Small intestine (tissue), 7 donors: ENCODE data around the gene TNS1. TPM values are rescaled to one million over a fixed set of nuclear protein-coding genes. Genes with fewer than 3 reads are reported as not detected.

Experiments used
- DNase-seq, 2 donors: peaks; one replicate each; pipeline versions ENCODE4 v3.0.0 to v3.0.0-alpha.2; 2013
- FAIRE-seq: peaks from 2 replicates; lab custom pipeline; 2012; peaks lifted over from hg19 to GRCh38; lab: Jason Lieb, UNC
- H3K27ac ChIP-seq, 3 donors: one replicate each; pipeline ENCODE4 v1.5.1; 2013; ENCODE audit warnings: low read length in 2 of 3, mild to moderate bottlenecking in 2 of 3, control low read depth in 1 of 3, inconsistent platforms in 1 of 3, low read depth in 1 of 3, moderate library complexity in 1 of 3
- H3K27me3 ChIP-seq, 3 donors: one replicate each; pipeline ENCODE4 v1.6.1; 2013; ENCODE audit warnings: low read length in 3 of 3, inconsistent platforms in 1 of 3; ENCODE audit not compliant: control insufficient read depth in 3 of 3, insufficient read depth in 3 of 3
- H3K36me3 ChIP-seq, 3 donors: one replicate each; pipeline ENCODE4 v1.6.1; 2013; ENCODE audit warnings: low read length in 3 of 3, inconsistent platforms in 1 of 3, low read depth in 1 of 3, mild to moderate bottlenecking in 1 of 3, moderate library complexity in 1 of 3; ENCODE audit not compliant: control insufficient read depth in 3 of 3, insufficient read depth in 2 of 3
- H3K4me1 ChIP-seq, 3 donors: one replicate each; pipeline ENCODE4 v1.6.1; 2013; ENCODE audit warnings: low read length in 2 of 3, inconsistent platforms in 1 of 3, low read depth in 1 of 3, mild to moderate bottlenecking in 1 of 3, moderate library complexity in 1 of 3; ENCODE audit not compliant: control insufficient read depth in 3 of 3, insufficient read depth in 2 of 3
- H3K4me3 ChIP-seq, 3 donors: one replicate each; pipeline ENCODE4 v1.5.1; 2013; ENCODE audit warnings: low read length in 3 of 3, control low read depth in 1 of 3, inconsistent platforms in 1 of 3, low read depth in 1 of 3, mild to moderate bottlenecking in 1 of 3, moderate library complexity in 1 of 3
- H3K9me3 ChIP-seq, 2 donors: one replicate each; pipeline ENCODE4 v1.6.1; 2013; ENCODE audit warnings: low read depth in 1 of 2, low read length in 1 of 2; ENCODE audit not compliant: control insufficient read depth in 2 of 2, insufficient read depth in 1 of 2
- WGBS, 3 donors: extraction: QIAGEN DNeasy Blood & Tissue Kit; methylation state at CpG; one replicate each; pipeline ENCODE4 v1.1.7; 2013; 5-methylcytosine and 5-hydroxymethylcytosine counted together
- polyA plus RNA-seq, 4 donors: library from polyadenylated mRNA; stranded (reverse) in 3 of 4; unstranded in 1 of 4; fragments of 200-250 nt in 3 of 4; fragments of 120-200 nt in 1 of 4; gene quantifications; one replicate each; pipeline versions ENCODE4 v1.2.1 to v1.2.3, GENCODE V29; 2013
- donor health status: healthy with polysubstance abuse.
- donor health status: control.
- donor health status: control.
- donor health status: Bipolar disorder and iron deficiency.
- donor health status: healthy.

Gene TNS1
- polyA plus RNA-seq, 4 donors = 1.3 to 52.1 (median 9.8) TPM

DNA sequence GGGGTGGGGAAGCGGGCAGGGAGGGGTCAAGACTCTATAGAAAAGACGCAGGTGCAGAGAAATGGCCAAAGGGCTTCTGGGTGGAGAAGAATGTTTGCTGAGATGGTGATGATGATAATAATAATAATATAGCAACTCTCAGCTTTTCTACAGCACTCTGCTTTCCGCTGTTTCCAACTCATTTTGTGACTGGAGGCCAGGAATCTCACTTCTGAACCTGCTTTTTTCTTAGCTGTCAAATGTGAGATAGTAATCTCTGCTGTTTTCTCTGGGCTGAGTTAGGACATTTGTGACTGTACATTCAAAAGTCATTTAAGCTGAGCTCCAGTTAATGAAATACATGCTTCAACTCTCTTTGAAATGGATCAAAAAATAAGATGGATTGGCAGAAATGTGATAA, 58.4 kb downstream of the TNS1 start:
- no peak for DNase-seq
- FAIRE-seq = no peak
- no peak overlapping the region for H3K4me3 ChIP-seq
- H3K27ac ChIP-seq = peak overlapping the region in 1 of 3 donors; percentile 84
- peaks cover 0 to 32% (median 0%) of the 10 kb centered on the region in 3 donors for H3K4me1 ChIP-seq
- peaks cover 0 to 2% (median 0%) of the 10 kb centered on the region in 3 donors for H3K36me3 ChIP-seq
- H3K27me3 ChIP-seq = no peaks in the 10 kb centered on the region
- 30 to 55% (median 47%) methylated on average over 3 of the region's 3 CpGs for WGBS, 3 donors
- no peaks in the 10 kb centered on the region for H3K9me3 ChIP-seq

DNA sequence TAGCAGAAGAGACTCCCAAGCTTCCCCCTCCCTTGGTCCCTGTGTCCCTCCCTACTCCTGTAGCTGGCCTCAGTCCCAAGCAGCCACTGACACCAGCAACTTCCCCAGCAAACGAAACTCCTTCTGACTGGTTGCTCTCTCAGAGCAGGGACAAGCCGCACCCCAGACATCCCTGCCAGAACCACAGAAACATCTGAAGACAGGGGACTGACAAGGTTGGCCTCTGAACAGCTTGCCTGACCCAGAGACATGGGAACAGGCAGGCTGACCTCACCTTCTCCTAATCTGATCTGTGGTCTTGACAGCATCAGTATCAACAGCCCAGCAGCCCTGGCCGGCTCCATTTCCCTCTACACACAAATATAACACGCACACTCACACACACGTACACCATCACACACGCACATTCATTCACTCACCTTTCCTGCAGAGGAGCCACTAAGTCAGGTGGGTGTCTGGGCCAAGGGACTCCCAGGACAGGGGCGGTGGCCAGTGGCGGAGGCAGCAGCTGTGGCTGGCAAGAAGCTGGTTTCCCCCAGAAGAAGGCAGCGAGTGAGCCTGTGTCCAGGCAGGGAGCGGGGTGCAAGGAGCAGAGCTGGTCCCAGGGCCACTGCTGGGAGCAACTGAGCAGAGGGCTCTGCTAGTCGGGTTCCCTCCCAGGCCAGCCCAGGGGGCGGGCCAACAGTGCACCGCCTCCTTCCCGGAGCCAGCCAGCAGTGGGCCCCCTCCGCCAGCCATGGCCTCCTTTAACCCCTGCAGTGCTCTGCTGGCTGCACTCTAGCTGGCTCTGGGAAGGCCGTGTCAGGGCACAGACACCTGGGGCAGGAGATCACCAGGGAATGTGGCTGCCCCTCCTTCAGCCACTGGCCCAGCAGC, 59.1 kb downstream of the TNS1 start:
- peaks cover 0 to 2% (median 0%) of the 10 kb centered on the region in 3 donors for H3K36me3 ChIP-seq
- WGBS, 3 donors = 3 to 10% (median 8%) methylated on average over 16 of the region's 16 CpGs
- no peaks in the 10 kb centered on the region for H3K9me3 ChIP-seq
- DNase-seq (peak; percentile 27 to 90), FAIRE-seq (no peak)
- peak overlapping the region; percentile 19 to 43 (median 39) for H3K4me3 ChIP-seq
- peak overlapping the region in 2 of 3 donors; percentile 60 to 84 for H3K27ac ChIP-seq
- no peaks in the 10 kb centered on the region for H3K27me3 ChIP-seq
- H3K4me1 ChIP-seq = peaks cover 0 to 32% (median 0%) of the 10 kb centered on the region in 3 donors

DNA sequence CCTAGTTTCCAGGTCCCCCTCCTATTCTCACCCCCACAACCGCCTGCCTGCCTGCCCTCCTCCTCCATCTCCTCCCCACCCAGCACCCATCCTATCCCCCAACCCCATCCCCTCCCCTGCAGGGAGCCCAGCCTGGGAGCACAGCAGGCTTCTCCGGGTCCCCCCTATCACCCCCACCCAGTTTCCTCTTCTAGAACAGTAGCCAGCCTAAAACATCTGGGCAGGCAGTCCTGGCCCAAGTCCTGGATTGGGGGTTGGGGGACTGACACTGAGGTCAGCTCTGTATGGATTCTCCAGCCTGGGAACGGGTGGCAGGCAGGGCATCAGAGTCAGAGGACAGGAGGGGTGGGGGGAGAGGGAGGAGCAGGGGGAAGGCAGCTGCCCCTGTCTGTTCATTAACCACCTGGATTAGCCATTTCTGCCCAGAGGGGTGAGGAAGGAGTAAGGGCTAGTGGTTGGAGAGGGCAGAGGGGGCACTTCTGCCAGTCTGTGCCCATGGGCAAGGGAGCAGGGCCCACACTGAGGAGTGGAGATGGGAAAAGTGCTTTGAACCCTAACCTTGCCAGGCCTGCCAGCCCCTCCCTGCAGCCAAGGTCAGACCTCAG, 60.0 kb downstream of the TNS1 start:
- Histone ChIP-seq H3K4me3 (peak overlapping the region in 2 of 3 donors; percentile 11 to 43), H3K27ac (peak overlapping the region in 2 of 3 donors; percentile 0 to 84), H3K27me3 (no peaks in the 10 kb centered on the region), H3K36me3 (peaks cover 0 to 2% (median 0%) of the 10 kb centered on the region in 3 donors), H3K4me1 (peaks cover 0 to 35% (median 3%) of the 10 kb centered on the region in 3 donors), H3K9me3 (no peaks in the 10 kb centered on the region)
- no peak for DNase-seq
- WGBS, 3 donors = 13 to 24% (median 20%) methylated on average over 3 of the region's 3 CpGs
- no peak for FAIRE-seq

DNA sequence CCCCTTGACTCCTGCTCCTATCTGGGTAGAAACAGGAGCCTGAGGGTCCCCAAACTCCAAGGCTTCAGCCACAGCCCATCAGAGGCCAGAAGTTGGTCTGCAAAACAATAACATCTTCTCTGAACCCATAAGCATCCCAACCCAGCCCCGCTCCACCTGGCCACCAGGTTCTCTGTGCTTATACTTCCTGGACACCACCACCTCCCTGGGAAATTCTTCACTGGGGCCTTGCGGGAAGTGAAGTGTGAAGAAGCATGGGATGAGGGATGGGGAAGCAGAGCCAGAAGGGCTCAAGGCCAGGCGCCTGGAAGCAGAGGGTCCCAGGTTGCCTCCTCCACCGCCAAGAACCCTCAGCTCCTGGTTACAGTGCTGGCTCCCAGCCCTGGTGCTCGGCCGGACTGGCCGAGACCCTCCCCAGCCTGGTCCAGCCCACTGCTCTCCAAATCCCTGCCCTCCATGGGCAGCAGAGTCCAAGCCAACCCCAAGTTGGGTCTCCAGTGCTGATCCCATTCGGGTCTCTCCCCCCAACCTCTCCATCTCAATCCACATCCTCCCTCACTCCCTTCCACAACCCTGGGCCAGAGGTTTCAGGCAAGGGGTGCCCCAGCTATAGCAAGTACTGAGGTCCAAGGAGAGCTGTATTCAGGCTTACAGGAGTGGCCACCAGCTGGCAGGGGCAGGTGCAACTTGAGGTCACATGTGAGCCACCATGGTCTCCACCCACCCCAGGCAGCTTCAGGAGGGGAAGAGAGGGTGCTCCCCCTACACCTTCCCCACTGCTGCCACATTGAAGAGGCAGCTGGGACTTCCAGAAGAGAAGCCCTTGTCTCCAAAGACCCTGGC, 60.7 kb downstream of the TNS1 start:
- FAIRE-seq (no peak), DNase-seq (no peak)
- no peaks in the 10 kb centered on the region for H3K9me3 ChIP-seq
- peak overlapping the region in 1 of 3 donors; percentile 43 for H3K27ac ChIP-seq
- H3K4me3 ChIP-seq = peak overlapping the region in 1 of 3 donors; percentile 43
- H3K36me3 ChIP-seq = peaks cover 0 to 2% (median 0%) of the 10 kb centered on the region in 3 donors
- no peaks in the 10 kb centered on the region for H3K27me3 ChIP-seq
- H3K4me1 ChIP-seq = peaks cover 0 to 35% (median 5%) of the 10 kb centered on the region in 3 donors
- WGBS, 3 donors = 59 to 83% (median 73%) methylated on average over 8 of the region's 8 CpGs

DNA sequence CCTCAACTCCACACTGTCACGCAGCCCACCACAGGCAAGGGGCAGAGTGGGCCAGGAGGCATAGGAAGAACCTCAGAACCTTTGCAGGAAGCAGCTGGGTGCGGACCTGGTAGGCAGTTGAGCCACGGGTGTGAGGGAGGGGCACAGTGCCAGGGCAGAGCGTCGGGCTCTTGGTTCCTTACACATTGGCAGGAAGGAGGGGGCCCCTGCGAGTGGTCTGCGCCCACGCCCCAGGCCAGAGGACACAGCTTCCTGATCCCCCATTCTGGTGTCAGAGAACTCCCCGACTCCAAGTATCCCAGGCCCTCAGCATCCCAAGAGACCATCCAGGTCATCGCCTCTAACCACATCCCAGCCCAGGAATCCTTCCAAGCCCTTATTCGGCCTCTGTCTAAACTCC, 61.5 kb downstream of the TNS1 start:
- no peak for FAIRE-seq
- Histone ChIP-seq H3K9me3 (no peaks in the 10 kb centered on the region), H3K36me3 (peaks cover 0 to 2% (median 0%) of the 10 kb centered on the region in 3 donors), H3K27me3 (no peaks in the 10 kb centered on the region), H3K4me3 (no peak overlapping the region), H3K27ac (peak overlapping the region in 1 of 3 donors; percentile 43), H3K4me1 (peaks cover 0 to 32% (median 5%) of the 10 kb centered on the region in 3 donors)
- DNase-seq = no peak
- WGBS, 3 donors = 47 to 73% (median 64%) methylated on average over 11 of the region's 11 CpGs

DNA sequence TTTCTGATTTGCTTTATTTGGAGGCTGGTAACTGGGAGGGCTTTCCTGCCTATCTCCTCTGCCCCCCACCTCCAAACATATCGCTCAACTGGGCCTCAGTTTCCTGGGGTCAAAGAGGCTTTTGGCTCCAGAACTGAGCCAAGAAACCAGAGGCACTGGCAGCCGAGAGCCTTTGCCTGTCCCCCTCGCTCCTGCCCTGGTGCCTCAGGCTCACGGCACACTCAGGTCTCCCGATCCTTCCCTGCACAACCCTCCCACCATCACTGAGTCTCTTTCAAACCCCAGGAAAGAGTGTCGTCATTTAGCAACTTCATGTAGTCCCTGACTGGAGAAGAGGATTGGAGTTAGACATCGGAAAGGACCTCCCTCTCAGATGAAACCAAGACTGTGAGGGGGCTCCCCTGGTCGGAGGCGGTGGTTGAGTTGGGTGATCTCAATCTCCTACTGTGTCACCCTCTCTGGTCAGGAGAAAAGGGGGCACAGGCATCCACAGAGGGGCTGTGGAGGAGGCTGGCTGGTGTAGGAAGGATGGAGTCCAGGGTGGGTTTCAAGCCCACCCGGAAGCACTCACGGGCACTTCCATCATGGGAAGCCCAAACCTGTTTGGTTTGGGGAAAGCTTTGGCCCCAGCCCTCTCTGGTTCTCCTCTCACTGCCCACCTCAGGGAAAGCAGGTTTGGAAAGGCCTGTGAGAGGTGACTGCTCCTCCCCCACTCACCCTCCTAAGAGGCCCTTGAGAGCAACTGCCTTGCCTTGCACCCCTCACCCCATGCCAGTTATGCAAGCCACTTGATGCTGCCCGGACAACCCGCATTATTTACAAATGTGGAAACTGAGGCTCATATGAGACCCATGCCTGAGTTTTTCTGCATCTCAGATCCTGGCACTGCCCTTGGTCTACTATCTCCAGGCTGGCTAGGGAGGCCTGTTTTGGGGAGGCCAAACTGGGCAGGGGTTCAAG, 62.3 kb downstream of the TNS1 start:
- no peak for FAIRE-seq
- no peaks in the 10 kb centered on the region for H3K27me3 ChIP-seq
- H3K27ac ChIP-seq = peak overlapping the region in 1 of 3 donors; percentile 43
- 76 to 95% (median 89%) methylated on average over 12 to 13 of the region's 13 CpGs for WGBS, 3 donors
- H3K36me3 ChIP-seq = peaks cover 0 to 2% (median 0%) of the 10 kb centered on the region in 3 donors
- H3K9me3 ChIP-seq = no peaks in the 10 kb centered on the region
- H3K4me1 ChIP-seq = peaks cover 0 to 40% (median 5%) of the 10 kb centered on the region in 3 donors
- no peak for DNase-seq
- H3K4me3 ChIP-seq = peak overlapping the region in 1 of 3 donors; percentile 18

DNA sequence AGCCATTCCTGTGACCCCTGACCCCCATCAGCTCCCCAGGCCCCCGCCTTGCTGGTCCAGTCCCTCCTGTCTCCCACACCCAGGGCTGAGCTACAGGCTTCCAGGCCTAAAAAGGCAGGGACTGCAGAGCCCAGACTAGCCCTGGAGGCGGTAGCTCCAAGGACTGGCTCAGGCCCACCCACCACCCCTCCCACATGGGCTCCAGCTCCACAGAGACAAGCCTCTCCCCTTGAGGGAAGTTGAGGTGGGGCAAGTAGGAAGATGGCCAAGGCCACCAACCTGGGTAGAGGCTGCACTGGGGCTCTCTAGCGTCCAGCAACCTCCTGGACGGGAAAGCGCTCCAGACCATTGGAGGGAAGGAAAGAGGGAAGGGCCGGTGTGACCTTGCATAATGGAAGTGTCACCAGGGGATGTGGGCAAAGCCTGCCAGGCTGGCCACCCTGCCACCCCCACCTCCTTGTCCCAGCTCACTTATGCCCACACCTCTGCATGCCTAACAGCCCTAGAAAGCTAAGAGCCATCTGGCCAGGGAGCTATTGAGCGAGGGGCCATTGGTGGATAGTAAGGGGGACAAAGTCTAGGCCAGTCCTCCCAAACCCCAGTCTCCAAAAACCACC, 63.1 kb downstream of the TNS1 start:
- peak overlapping the region in 1 of 3 donors; percentile 43 for H3K27ac ChIP-seq
- FAIRE-seq (no peak), DNase-seq (no peak)
- 63 to 94% (median 84%) methylated on average over 6 to 7 of the region's 7 CpGs for WGBS, 3 donors
- H3K4me3 ChIP-seq = no peak overlapping the region
- H3K36me3 ChIP-seq = peaks cover 0 to 2% (median 0%) of the 10 kb centered on the region in 3 donors
- peaks cover 0 to 40% (median 5%) of the 10 kb centered on the region in 3 donors for H3K4me1 ChIP-seq
- no peaks in the 10 kb centered on the region for H3K9me3 ChIP-seq
- no peaks in the 10 kb centered on the region for H3K27me3 ChIP-seq
